ENCODE measurements around the gene ZFP90.

Gene ZFP90

DNA sequence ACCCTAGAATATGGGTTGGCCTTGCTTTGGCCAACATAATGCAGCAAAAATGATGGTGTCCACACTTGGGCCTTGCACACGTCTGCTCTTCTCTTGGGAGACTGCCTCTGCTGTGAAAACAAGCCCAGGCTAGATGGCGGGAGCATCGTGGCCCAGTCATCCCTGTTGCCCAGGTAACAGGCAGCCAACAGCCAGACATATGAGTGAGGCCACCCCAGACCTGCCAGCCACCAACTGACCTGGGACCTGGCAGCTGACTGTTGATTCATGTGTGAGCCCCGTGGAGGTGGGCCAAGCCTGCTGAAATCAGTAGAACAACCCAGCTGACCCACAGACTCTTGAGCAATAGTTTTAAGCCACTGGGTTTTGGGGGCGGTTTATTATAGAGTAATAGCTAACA is 66.7 kb downstream of the ZFP90 start:
- TF ChIP-seq, protein P1, sequence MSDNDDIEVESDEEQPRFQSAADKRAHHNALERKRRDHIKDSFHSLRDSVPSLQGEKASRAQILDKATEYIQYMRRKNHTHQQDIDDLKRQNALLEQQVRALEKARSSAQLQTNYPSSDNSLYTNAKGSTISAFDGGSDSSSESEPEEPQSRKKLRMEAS (IDR thresholded peaks at IDR 0.05; ENCODE audit: low read depth, low read length): no peak
- TF ChIP-seq CTCF (IDR thresholded peaks at IDR 0.05; ENCODE audit: low read depth, low read length) (no peak), POLR2A (IDR thresholded peaks at IDR 0.05; ENCODE audit: extremely low read depth, insufficient read length) (no peak), MYC (IDR thresholded peaks at IDR 0.05; ENCODE audit: low read depth, low read length) (no peak)
- no peak overlapping the region for H3K4me3 ChIP-seq (ENCODE audit: low read depth, low read length)
- DNase-seq (ENCODE audit: low read depth): no peak

GRCh38 chr16:68607443-68607842 is 68.4 kb downstream of the ZFP90 start:
- DNase-seq (ENCODE audit: low read depth): peak; percentile 31
- no peak for TF ChIP-seq MYC (IDR thresholded peaks at IDR 0.05; ENCODE audit: low read depth, low read length)
- no peak for TF ChIP-seq CTCF (IDR thresholded peaks at IDR 0.05; ENCODE audit: low read depth, low read length)
- no peak for TF ChIP-seq POLR2A (IDR thresholded peaks at IDR 0.05; ENCODE audit: extremely low read depth, insufficient read length)
- TF ChIP-seq, protein P1 (IDR thresholded peaks at IDR 0.05; ENCODE audit: low read depth, low read length): no peak
- no peak overlapping the region for H3K4me3 ChIP-seq (ENCODE audit: low read depth, low read length)

DNA sequence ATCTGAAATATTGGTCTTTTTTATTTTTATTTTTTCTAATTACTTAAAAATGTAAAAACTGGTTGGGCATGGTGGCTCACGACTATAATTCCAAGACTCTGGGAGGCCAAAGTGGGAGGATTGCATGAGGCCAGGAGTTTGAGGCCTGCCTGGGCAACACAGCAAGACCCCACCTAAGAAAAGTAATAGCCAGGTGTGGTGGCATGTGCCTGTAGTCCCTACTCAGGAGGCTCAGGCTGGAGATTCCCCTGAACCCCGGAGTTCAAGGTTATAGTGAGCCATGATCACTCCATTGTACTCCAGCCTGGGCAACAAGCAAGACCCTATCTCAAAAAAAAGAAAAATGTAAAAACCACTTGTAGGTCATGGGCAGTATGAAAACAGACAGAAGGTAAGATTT is 69.2 kb downstream of the ZFP90 start:
- no peak for TF ChIP-seq POLR2A (IDR thresholded peaks at IDR 0.05; ENCODE audit: extremely low read depth, insufficient read length)
- TF ChIP-seq, protein P1 (IDR thresholded peaks at IDR 0.05; ENCODE audit: low read depth, low read length): no peak
- TF ChIP-seq MYC (IDR thresholded peaks at IDR 0.05; ENCODE audit: low read depth, low read length): no peak
- no peak for TF ChIP-seq CTCF (IDR thresholded peaks at IDR 0.05; ENCODE audit: low read depth, low read length)
- no peak overlapping the region for H3K4me3 ChIP-seq (ENCODE audit: low read depth, low read length)
- no peak for DNase-seq (ENCODE audit: low read depth)

DNA sequence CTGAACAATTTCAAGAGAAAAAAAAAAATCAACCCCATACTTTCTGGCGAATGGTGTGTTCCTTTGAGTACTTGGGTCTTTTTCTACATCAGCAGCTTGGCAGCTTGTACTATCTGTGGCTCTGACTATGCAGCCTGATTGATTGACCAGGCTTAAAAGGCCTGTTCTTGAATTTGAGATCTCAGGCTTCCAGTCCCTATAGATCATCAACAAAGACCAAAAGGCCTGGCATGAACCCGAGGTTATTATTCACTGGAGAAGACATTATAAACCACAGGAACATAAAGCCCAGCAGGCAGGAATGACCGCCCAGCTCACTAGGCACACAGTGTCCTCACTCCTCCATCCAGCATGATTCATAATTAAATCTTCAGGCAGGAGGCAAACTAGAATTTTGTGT is 73.9 kb downstream of the ZFP90 start:
- no peak for DNase-seq (ENCODE audit: low read depth)
- TF ChIP-seq, protein P1 (IDR thresholded peaks at IDR 0.05; ENCODE audit: low read depth, low read length): no peak
- TF ChIP-seq CTCF (IDR thresholded peaks at IDR 0.05; ENCODE audit: low read depth, low read length): no peak

GRCh38 chr16:68617734-68618133 is 78.6 kb downstream of the ZFP90 start:
- DNase-seq (ENCODE audit: low read depth): no peak
- H3K4me3 ChIP-seq (ENCODE audit: low read depth, low read length): no peak overlapping the region
- TF ChIP-seq MYC (IDR thresholded peaks at IDR 0.05; ENCODE audit: low read depth, low read length) (no peak), CTCF (IDR thresholded peaks at IDR 0.05; ENCODE audit: low read depth, low read length) (no peak), POLR2A (IDR thresholded peaks at IDR 0.05; ENCODE audit: extremely low read depth, insufficient read length) (no peak)
- TF ChIP-seq, protein P1 (IDR thresholded peaks at IDR 0.05; ENCODE audit: low read depth, low read length): no peak

More for the DNA sequence above, 73.9 kb downstream of the ZFP90 start:
- H3K4me3 ChIP-seq (ENCODE audit: low read depth, low read length): no peak overlapping the region
